ENCODE measurements around the gene RGS7.
"Not testable (repeated sequence)": the region's sequence is repeated elsewhere in the genome, so short reads cannot be mapped to it uniquely, and the experiment has no call there.

Gene RGS7

GRCh38 chr1:241130881-241131280, 226.1 kb downstream of the RGS7 start:
- no peak for DNase-seq

- DNase-seq: no peak
Observed at GRCh38 chr1:241129207-241129960, 227.6 kb downstream of the RGS7 start.

- DNase-seq: no peak
Observed at GRCh38 chr1:241125286-241125685, 231.7 kb downstream of the RGS7 start.

- DNase-seq: no peak
Observed at GRCh38 chr1:241118049-241118448, 239.0 kb downstream of the RGS7 start.

GRCh38 chr1:241115784-241116183, 241.2 kb downstream of the RGS7 start:
- DNase-seq: no peak

- DNase-seq: peak; percentile 19
Observed at GRCh38 chr1:241114699-241115233, 242.2 kb downstream of the RGS7 start.

GRCh38 chr1:241113557-241113956, 243.4 kb downstream of the RGS7 start:
- DNase-seq: no peak

GRCh38 chr1:241109039-241109438, 248.0 kb downstream of the RGS7 start:
- no peak for DNase-seq

- no peak for DNase-seq
Observed at GRCh38 chr1:241105147-241105546, 251.9 kb downstream of the RGS7 start.

GRCh38 chr1:241102664-241103063, 254.3 kb downstream of the RGS7 start:
- no peak for DNase-seq

GRCh38 chr1:241101622-241102021, 255.4 kb downstream of the RGS7 start:
- no peak for DNase-seq

- no peak for DNase-seq
Observed at GRCh38 chr1:241097479-241097878, 259.5 kb downstream of the RGS7 start.

GRCh38 chr1:241096982-241097381, 260.0 kb downstream of the RGS7 start:
- DNase-seq: no peak

- DNase-seq: no peak
Observed at GRCh38 chr1:241095847-241096246, 261.2 kb downstream of the RGS7 start.

- no peak for DNase-seq
Observed at GRCh38 chr1:241090798-241091197, 266.2 kb downstream of the RGS7 start.

- not testable (repeated sequence) for DNase-seq
Observed at GRCh38 chr1:241089066-241089465, 267.9 kb downstream of the RGS7 start.

GRCh38 chr1:241088075-241088474, 268.9 kb downstream of the RGS7 start:
- not testable (repeated sequence) for DNase-seq

GRCh38 chr1:241086686-241087085, 270.3 kb downstream of the RGS7 start:
- no peak for DNase-seq

- DNase-seq: no peak
Observed at GRCh38 chr1:241083285-241083684, 273.7 kb downstream of the RGS7 start.

GRCh38 chr1:241081473-241081872, 275.5 kb downstream of the RGS7 start:
- DNase-seq: no peak

GRCh38 chr1:241079459-241079858, 277.5 kb downstream of the RGS7 start:
- DNase-seq: no peak

- peak; percentile 89 for DNase-seq
Observed at GRCh38 chr1:241079047-241079446, 278.0 kb downstream of the RGS7 start.

- no peak for DNase-seq
Observed at GRCh38 chr1:241077386-241078147, 279.4 kb downstream of the RGS7 start.

- DNase-seq: no peak
Observed at GRCh38 chr1:241074507-241074906, 282.5 kb downstream of the RGS7 start.
